SK-N-SH (cell line): Measurements from ENCODE around the gene YPEL3. TPM values are rescaled to one million over a fixed set of nuclear protein-coding genes. Genes with fewer than 3 reads are reported as not detected.
A peak's percentile ranks its signal among the peaks of the same experiment; 100 is the strongest.

ENCODE experiments used
- CTCF ChIA-PET: fragments of 300-600, 350-600 bp; formaldehyde crosslinking; extraction: SDS; loops from one replicate; lab custom pipeline; 2021; lab: Yijun Ruan, JAX
- POLR2A ChIA-PET: fragments of 350-600 bp; sonication (Branson Sonifier 250); formaldehyde crosslinking; extraction: SDS; loops from one replicate; lab custom pipeline; 2020; ENCODE audit warnings: antibody characterized with exemption, inconsistent platforms; lab: Yijun Ruan, JAX
- DNase-seq: peaks from one replicate; pipeline ENCODE4 v3.0.0; 2012
- H2AFZ ChIP-seq: fragments of 200-600 bp; sonication (generic); 2 replicates; pipeline ENCODE4 v1.8.1; 2016; ENCODE audit warnings: antibody characterized with exemption, mild to moderate bottlenecking, low read depth
- H3F3A ChIP-seq: fragments of 200-600 bp; sonication (generic); replicated peaks from 2 replicates; pipeline ENCODE3; 2016; ENCODE audit warnings: antibody characterized with exemption, mild to moderate bottlenecking; ENCODE audit not compliant: insufficient read depth
- H3K27ac ChIP-seq, 2 experiments: fragments of 200-500 bp in 1 of 2; fragments of 200-600 bp in 1 of 2; sonication (Bioruptor generic) in 1 of 2; sonication (generic), shearing (Covaris generic) in 1 of 2; 2 replicates each; pipeline versions ENCODE4 v1.5.1 to v1.6.1; 2014 to 2016; ENCODE audit warnings: low read depth in 2 of 2, inconsistent platforms in 1 of 2, low read length in 1 of 2, mild to moderate bottlenecking in 1 of 2, mixed read lengths in 1 of 2
- H3K27me3 ChIP-seq: fragments of 200-600 bp; sonication (generic), shearing (Covaris generic); 2 replicates; pipeline ENCODE4 v1.6.1; 2016; ENCODE audit warnings: mixed run types; ENCODE audit not compliant: insufficient read depth
- H3K36me3 ChIP-seq, 2 experiments: fragments of 200-500 bp in 1 of 2; fragments of 200-600 bp in 1 of 2; sonication (Bioruptor generic) in 1 of 2; sonication (generic) in 1 of 2; replicated peaks in 1 of 2; 2 replicates each; pipeline versions ENCODE3 to v1.5.1; 2014 to 2016; ENCODE audit warnings: low read length in 1 of 2, mild to moderate bottlenecking in 1 of 2; ENCODE audit not compliant: insufficient read depth in 2 of 2, control insufficient read depth in 1 of 2
- H3K4me1 ChIP-seq, 2 experiments: fragments of 200-500 bp in 1 of 2; fragments of 200-600 bp in 1 of 2; sonication (Bioruptor generic) in 1 of 2; sonication (generic), shearing (Covaris generic) in 1 of 2; 2 replicates each; pipeline versions ENCODE4 v1.5.1 to v1.6.1; 2014 to 2016; ENCODE audit warnings: low read depth in 1 of 2, low read length in 1 of 2, mixed run types in 1 of 2; ENCODE audit not compliant: insufficient read depth in 2 of 2, control insufficient read depth in 1 of 2
- H3K4me2 ChIP-seq: fragments of 200-600 bp; sonication (generic), shearing (Covaris generic); 2 replicates; pipeline ENCODE4 v1.6.1; 2017; ENCODE audit warnings: mixed run types
- H3K4me3 ChIP-seq, 2 experiments: fragments of 200-500 bp in 1 of 2; fragments of 200-600 bp in 1 of 2; sonication (Bioruptor generic) in 1 of 2; sonication (generic), shearing (Covaris generic) in 1 of 2; 2 replicates each; pipeline versions ENCODE4 v1.5.1 to v1.8.1; 2014 to 2016; ENCODE audit warnings: low read depth in 2 of 2, inconsistent platforms in 1 of 2, low read length in 1 of 2, mild to moderate bottlenecking in 1 of 2, mixed read lengths in 1 of 2, moderate library complexity in 1 of 2
- H3K79me2 ChIP-seq: fragments of 200-600 bp; sonication (generic); 2 replicates; pipeline ENCODE4 v1.8.1; 2017; ENCODE audit warnings: mild to moderate bottlenecking; ENCODE audit not compliant: insufficient read depth
- H3K9ac ChIP-seq: fragments of 200-600 bp; sonication (generic); 2 replicates; pipeline ENCODE4 v1.6.1; 2017; ENCODE audit warnings: mixed run types
- H3K9me2 ChIP-seq: fragments of 200-600 bp; sonication (generic); 2 replicates; pipeline ENCODE4 v1.6.1; 2017; ENCODE audit warnings: mixed run types
- H3K9me3 ChIP-seq: fragments of 200-600 bp; sonication (generic); 2 replicates; pipeline ENCODE4 v1.6.1; 2017; ENCODE audit warnings: mixed run types, mild to moderate bottlenecking, moderate library complexity
- H4K20me1 ChIP-seq: fragments of 200-600 bp; sonication (generic); 2 replicates; pipeline ENCODE4 v1.6.1; 2017; ENCODE audit warnings: mild to moderate bottlenecking, mixed run types; ENCODE audit not compliant: insufficient read depth
- CHD2 ChIP-seq: fragments of 150-350 bp; IDR thresholded peaks from 2 replicates; pipeline ENCODE4 v1.6.1; 2018; ENCODE audit warnings: low read length; ENCODE audit not compliant: partially characterized antibody
- GATA2 ChIP-seq: sonication (generic); formaldehyde crosslinking; IDR thresholded peaks from 2 replicates; pipeline ENCODE4 v1.5.0; 2020; ENCODE audit warnings: mild to moderate bottlenecking, missing genetic modification reagents
- MXI1 ChIP-seq: IDR thresholded peaks from 2 replicates; pipeline ENCODE4 v1.6.1; 2012; ENCODE audit warnings: mild to moderate bottlenecking, low read depth, low read length, improper control_type of control experiment
- PBX3 ChIP-seq: IDR thresholded peaks from 2 replicates; pipeline ENCODE4; 2012
- POLR2AphosphoS5 ChIP-seq: IDR thresholded peaks from 2 replicates; pipeline ENCODE4 v1.6.1; 2012; ENCODE audit warnings: low read depth, low read length
- TCF12 ChIP-seq: IDR thresholded peaks from 2 replicates; pipeline ENCODE4 v1.4.0; 2012
- USF2 ChIP-seq: fragments of 150-350 bp; IDR thresholded peaks from 2 replicates; pipeline ENCODE4 v1.6.1; 2017; ENCODE audit warnings: antibody characterized with exemption, low read length, low read depth, borderline replicate concordance
- WGBS: methylation state at CpG from one replicate; pipeline ENCODE4 v1.1.6; 2017; ENCODE audit warnings: low lambda C conversion rate; 5-methylcytosine and 5-hydroxymethylcytosine counted together
- polyA plus RNA-seq, 3 experiments: library from polyadenylated mRNA; depleted of rRNA; stranded (reverse); fragments of >200 nt; gene quantifications; 2 replicates each; pipeline ENCODE4 v1.2.3, GENCODE V29; 2012
- TF ChIP-seq, protein P1 (sequence below): fragments of 150-350 bp; IDR thresholded peaks from 2 replicates; pipeline ENCODE4 v1.6.1; 2016; ENCODE audit warnings: mild to moderate bottlenecking, low read depth, low read length

Gene YPEL3
- polyA plus RNA-seq, 1 of the 3 experiments (the other 2 are of a cell fraction): 36.6 TPM

DNA sequence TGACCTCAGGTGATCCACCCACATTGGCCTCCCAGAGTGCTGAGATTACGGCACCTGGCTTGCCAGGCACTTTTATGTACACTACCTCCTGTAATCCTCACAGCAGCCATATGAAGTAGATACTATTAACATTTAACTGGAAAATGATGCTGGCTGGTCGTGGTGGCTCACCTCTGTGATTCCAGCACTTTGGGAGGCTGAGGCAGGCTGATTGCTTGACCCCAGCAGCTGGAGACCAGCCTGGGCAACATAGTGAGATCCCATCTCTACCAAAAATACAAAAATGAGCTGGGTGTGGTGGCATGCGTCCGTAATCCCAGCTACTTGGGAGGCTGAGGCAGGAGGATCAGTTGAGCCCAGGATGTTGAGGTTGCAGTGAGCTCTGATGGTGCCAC is 29.0 kb upstream of the YPEL3 start:
- no peak overlapping the region for H3K4me3 ChIP-seq
- H3K27me3 ChIP-seq: no peaks in the 10 kb centered on the region
- H3K27ac ChIP-seq: no peak overlapping the region
- peaks cover 9 to 11% of the 10 kb centered on the region in 2 experiments; a peak in 3 of 4 replicates for H3K4me1 ChIP-seq
- H3K79me2 ChIP-seq: no peaks in the 10 kb centered on the region
- no peaks in the 10 kb centered on the region for H3K9me3 ChIP-seq
- H3K9me2 ChIP-seq: no peaks in the 10 kb centered on the region
- H3F3A ChIP-seq: peaks cover 14% of the 10 kb centered on the region
- WGBS: 91% methylated on average over 4 of the region's 4 CpGs
- no peak for TF ChIP-seq GATA2 (CRISPR knock-in tag)
- TF ChIP-seq PBX3: no peak
- TF ChIP-seq POLR2AphosphoS5: no peak
- no peak for TF ChIP-seq TCF12
- TF ChIP-seq, protein P1, sequence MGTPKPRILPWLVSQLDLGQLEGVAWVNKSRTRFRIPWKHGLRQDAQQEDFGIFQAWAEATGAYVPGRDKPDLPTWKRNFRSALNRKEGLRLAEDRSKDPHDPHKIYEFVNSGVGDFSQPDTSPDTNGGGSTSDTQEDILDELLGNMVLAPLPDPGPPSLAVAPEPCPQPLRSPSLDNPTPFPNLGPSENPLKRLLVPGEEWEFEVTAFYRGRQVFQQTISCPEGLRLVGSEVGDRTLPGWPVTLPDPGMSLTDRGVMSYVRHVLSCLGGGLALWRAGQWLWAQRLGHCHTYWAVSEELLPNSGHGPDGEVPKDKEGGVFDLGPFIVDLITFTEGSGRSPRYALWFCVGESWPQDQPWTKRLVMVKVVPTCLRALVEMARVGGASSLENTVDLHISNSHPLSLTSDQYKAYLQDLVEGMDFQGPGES: no peak
- TF ChIP-seq USF2: no peak
- ChIA-PET CTCF (interaction anchor here (1.0 to 2.8 kb wide), 3 partner anchors 9 to 33 kb away, joined by 4 to 11 read pairs (median 9); partner anchors contain the start of gene TBX6), POLR2A (no interaction called here)
- DNase-seq: no peak
- no peak overlapping the region for H2AFZ ChIP-seq
- no peaks in the 10 kb centered on the region for H4K20me1 ChIP-seq
- H3K4me2 ChIP-seq: no peak overlapping the region
- no peaks in the 10 kb centered on the region for H3K36me3 ChIP-seq
- no peak overlapping the region for H3K9ac ChIP-seq

DNA sequence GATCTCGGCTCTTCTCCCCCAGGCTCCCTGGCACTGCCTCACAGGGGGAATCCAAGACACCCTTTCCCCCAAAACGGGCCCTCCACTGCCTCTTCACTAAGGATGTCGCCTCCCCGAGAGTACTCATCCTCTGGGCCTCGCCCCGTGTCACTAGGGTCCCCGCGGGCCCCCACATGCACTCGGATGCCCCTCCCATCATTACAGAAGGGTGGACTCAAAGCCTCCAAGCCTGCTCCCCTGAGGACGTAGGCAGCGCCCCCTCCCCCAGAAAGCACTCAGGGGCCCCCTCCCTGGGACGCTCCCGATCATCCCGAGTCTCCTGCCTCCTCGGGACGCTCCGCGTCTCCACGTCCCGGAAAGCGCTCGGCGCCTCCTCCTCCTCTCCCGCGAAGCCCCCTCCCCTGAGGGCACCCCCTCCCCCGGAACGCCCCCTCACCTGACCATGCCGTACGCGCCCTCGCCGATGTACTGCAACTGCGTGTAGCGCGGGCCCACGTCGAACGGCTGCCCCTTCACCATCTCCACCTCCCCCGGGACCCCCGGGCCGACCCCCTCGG is 26.7 kb upstream of the YPEL3 start:
- peak overlapping the region in 1 of 2 experiments; percentile 54; a peak in 1 of 4 replicates for H3K27ac ChIP-seq
- H3K9me3 ChIP-seq: no peaks in the 10 kb centered on the region
- no peak for DNase-seq
- H3K36me3 ChIP-seq: peaks cover 0 to 3% of the 10 kb centered on the region in 2 experiments
- no peaks in the 10 kb centered on the region for H4K20me1 ChIP-seq
- peak overlapping the region; percentile 65 to 70 for H3K4me3 ChIP-seq
- 5% methylated on average over 29 of the region's 42 CpGs for WGBS
- TF ChIP-seq CHD2 (no peak), MXI1 (peak; percentile 7; the same call in 1 of the 2 replicates)
- no peaks in the 10 kb centered on the region for H3K27me3 ChIP-seq
- ChIA-PET CTCF (interaction anchor here (0.8 to 2.3 kb wide), 2 partner anchors 10 to 91 kb away, joined by 3 to 11 read pairs; partner anchors contain the start of gene GDPD3), POLR2A (no interaction called here)
- H3K4me2 ChIP-seq: peak overlapping the region; percentile 97
- H3K4me1 ChIP-seq: peaks cover 9 to 11% of the 10 kb centered on the region in 2 experiments; a peak in 3 of 4 replicates
- peaks cover 14% of the 10 kb centered on the region for H3F3A ChIP-seq
- H3K9me2 ChIP-seq: no peaks in the 10 kb centered on the region
- peak overlapping the region; percentile 68 for H3K9ac ChIP-seq
- peak overlapping the region; percentile 85; the same call in 1 of the 2 replicates for H2AFZ ChIP-seq
- no peaks in the 10 kb centered on the region for H3K79me2 ChIP-seq
